SU-DHL-6 (cell line): ENCODE results near the gene ZNF789.

Source experiments
- CTCF ChIP-seq: fragments of 200-600 bp; sonication (generic); IDR thresholded peaks from one replicate; pipeline ENCODE4 v1.5.1; 2017; ENCODE audit warnings: antibody characterized with exemption, mild to moderate bottlenecking, low read length, moderate library complexity; ENCODE audit not compliant: insufficient read depth, poor library complexity, severe bottlenecking
- EZH2phosphoT487 ChIP-seq: fragments of 200-600 bp; sonication (generic), shearing (Covaris generic); conservative IDR thresholded peaks from 2 replicates; pipeline ENCODE4 v1.6.1; 2018; ENCODE audit warnings: mild to moderate bottlenecking, antibody characterized with exemption, low read length, moderate library complexity, mixed read lengths

- TF ChIP-seq CTCF (no peak), EZH2phosphoT487 (no peak)
Measured at GRCh38 chr7:99497766-99498545, 25.3 kb downstream of the ZNF789 start.
